ENCODE data around the gene PLXNB1.

DNA sequence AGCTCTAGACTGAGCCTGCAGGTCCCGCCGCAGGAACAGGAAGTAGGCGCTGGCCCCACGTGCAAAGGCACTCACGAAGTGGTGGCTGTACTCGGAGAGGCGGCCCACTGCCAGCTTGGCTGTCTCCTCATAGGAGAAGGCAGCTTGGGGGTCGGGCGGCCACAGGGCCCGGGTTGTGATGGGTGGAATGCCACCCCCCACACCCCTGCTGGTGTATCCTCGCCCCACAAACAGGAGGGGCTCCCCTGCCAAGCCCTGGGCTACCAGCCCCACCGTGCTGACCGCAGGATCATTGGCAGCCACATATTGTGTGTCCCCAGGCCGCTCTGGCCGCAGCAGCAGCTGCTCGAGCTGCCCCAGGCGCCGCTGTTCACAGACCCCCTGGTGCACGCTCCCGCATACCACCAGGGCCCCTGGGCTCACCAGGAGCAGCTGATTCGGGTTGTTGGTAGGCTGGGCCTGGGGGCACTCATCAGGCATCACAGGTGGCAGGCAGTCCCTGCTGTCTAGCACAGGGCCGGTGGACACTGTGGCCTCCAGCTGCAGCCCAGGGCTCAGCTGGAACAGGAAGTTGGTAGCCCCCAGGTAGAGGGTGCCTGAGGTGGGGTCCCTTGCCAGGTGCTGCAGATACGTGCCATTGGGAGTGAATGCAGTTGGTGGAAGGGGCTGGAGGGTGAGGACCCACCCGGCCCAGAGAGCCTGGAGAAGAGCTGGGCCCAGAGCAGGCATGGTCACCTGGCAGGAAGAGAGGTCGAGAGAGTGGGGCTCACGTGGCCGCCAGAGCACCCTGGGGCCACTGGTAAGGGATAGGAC is 5.8 kb downstream of the PLXNB1 start:
- TF ChIP-seq CTCF (IDR thresholded peaks at IDR 0.05), result no peak
- no peak for TF ChIP-seq POLR2A (IDR thresholded peaks at IDR 0.05)
